ENCODE measurements around the gene IGLL1. TPM values are rescaled to one million over a fixed set of nuclear protein-coding genes. Genes with fewer than 3 reads are reported as not detected.
"Not testable (repeated sequence)": the region's sequence is repeated elsewhere in the genome, so short reads cannot be mapped to it uniquely, and the experiment has no call there.

IGLL1 gene
- total RNA-seq, 6 donors from 2014 or later, result not detected

DNA sequence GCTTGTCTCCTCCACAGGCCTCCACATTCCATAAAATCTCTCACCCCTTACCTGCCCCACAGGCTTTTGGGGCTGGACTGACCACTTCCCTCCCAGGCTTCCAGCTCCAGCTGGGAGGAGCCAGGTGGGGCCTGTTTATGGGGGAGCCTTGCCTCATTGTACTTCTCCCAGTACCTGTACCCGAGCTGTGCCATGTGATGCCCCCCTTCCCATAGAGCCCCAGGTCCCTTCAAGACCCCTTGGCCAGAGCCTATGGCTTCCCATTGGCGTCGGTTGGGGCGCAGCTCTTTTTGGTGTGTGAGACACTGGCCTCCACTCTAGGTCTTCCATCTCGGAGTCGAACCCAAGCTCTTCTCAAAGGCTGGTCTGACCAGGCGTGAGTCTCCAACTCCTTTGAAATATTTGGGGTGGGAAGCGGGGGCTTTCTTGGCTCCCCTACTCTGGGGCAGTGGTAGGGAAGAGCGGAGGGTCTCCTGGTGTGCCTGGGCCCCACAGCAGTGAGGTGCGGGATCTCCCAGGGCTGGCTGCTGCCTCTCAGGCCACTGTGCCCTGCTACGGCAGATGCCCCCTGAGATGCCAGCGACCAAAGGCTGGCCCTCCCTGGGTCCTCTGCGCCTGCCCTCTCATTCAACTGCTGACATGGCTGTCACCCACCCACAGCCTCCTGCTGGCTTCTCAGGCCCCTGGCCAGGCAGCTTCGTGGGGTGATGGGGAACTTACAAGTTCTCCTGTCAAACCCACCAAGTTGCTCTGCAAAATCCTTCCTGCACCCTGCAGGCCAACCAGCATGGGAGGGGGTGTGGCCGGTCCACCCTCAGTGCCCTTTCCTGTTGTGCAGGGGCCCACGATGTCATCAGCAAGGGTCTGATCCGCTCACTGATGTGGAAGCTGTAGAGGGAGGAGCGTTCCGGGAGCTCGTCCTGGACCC is 26.4 kb upstream of the IGLL1 start:
- TF ChIP-seq, protein P1, sequence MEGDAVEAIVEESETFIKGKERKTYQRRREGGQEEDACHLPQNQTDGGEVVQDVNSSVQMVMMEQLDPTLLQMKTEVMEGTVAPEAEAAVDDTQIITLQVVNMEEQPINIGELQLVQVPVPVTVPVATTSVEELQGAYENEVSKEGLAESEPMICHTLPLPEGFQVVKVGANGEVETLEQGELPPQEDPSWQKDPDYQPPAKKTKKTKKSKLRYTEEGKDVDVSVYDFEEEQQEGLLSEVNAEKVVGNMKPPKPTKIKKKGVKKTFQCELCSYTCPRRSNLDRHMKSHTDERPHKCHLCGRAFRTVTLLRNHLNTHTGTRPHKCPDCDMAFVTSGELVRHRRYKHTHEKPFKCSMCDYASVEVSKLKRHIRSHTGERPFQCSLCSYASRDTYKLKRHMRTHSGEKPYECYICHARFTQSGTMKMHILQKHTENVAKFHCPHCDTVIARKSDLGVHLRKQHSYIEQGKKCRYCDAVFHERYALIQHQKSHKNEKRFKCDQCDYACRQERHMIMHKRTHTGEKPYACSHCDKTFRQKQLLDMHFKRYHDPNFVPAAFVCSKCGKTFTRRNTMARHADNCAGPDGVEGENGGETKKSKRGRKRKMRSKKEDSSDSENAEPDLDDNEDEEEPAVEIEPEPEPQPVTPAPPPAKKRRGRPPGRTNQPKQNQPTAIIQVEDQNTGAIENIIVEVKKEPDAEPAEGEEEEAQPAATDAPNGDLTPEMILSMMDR (IDR thresholded peaks at IDR 0.05), result no peak
- no peak for TF ChIP-seq EP300 (IDR thresholded peaks at IDR 0.05)
- no peak for TF ChIP-seq POLR2AphosphoS5 (IDR thresholded peaks at IDR 0.05)
- no peak for TF ChIP-seq POLR2A (IDR thresholded peaks at IDR 0.05)
- no peak overlapping the region for H3K27ac ChIP-seq
- no peaks in the 10 kb centered on the region for H3K9me3 ChIP-seq
- ATAC-seq (ENCODE audit: low FRiP score in 2 of 2) (no peak), DNase-seq (peak in 1 of 2 donors; percentile 42)
- WGBS, 2 donors, result 90% methylated on average over 11 to 12 of the region's 20 CpGs
- no peak overlapping the region for H3K4me3 ChIP-seq
- H3K36me3 ChIP-seq, result no peaks in the 10 kb centered on the region
- H3K27me3 ChIP-seq, result no peaks in the 10 kb centered on the region
- H3K4me1 ChIP-seq, result no peaks in the 10 kb centered on the region

- no peaks in the 10 kb centered on the region for H3K36me3 ChIP-seq
- no peak overlapping the region for H3K4me3 ChIP-seq
- TF ChIP-seq, protein P1 (IDR thresholded peaks at IDR 0.05), result no peak
- TF ChIP-seq EP300 (IDR thresholded peaks at IDR 0.05) (no peak), POLR2AphosphoS5 (IDR thresholded peaks at IDR 0.05) (no peak)
- H3K27ac ChIP-seq, result no peak overlapping the region
- no peak for ATAC-seq (ENCODE audit: low FRiP score in 2 of 2)
- no peaks in the 10 kb centered on the region for H3K9me3 ChIP-seq
- no peaks in the 10 kb centered on the region for H3K4me1 ChIP-seq
- peak in 1 of 2 donors; percentile 28 for DNase-seq
- H3K27me3 ChIP-seq, result no peaks in the 10 kb centered on the region
- WGBS, 2 donors, result 89 to 92% methylated on average over 7 to 8 of the region's 8 CpGs
Observed at GRCh38 chr22:23604939-23605712, 25.0 kb upstream of the IGLL1 start.

DNA sequence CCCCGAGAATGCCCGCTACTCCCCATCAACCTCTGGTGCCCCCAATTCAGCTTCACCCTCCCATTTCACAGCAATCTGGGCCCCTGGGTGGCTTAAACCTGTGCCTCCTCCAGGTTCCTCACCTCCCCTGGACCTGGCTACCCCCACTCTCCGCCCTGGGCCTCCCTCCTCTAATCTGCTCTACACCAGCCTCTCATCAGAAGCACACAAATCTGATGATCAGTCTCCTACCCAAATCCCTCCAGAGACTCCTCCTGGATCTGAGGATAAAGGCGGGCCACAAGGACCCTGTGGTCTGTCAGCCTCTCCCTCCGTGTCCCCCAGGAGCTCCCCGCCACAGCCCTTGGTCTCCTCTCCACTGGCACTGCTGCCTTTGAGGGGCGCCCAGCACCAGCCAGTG is 23.2 kb upstream of the IGLL1 start:
- ATAC-seq (ENCODE audit: low FRiP score in 2 of 2) (no peak), DNase-seq (no peak)
- no peaks in the 10 kb centered on the region for H3K9me3 ChIP-seq
- 74 to 89% methylated on average over 7 of the region's 7 CpGs for WGBS, 2 donors
- no peaks in the 10 kb centered on the region for H3K4me1 ChIP-seq
- TF ChIP-seq EP300 (IDR thresholded peaks at IDR 0.05) (no peak), POLR2AphosphoS5 (IDR thresholded peaks at IDR 0.05) (no peak), POLR2A (IDR thresholded peaks at IDR 0.05) (no peak)
- TF ChIP-seq, protein P1 (IDR thresholded peaks at IDR 0.05), result no peak
- H3K4me3 ChIP-seq, result no peak overlapping the region
- no peak overlapping the region for H3K27ac ChIP-seq
- H3K27me3 ChIP-seq, result no peaks in the 10 kb centered on the region
- H3K36me3 ChIP-seq, result no peaks in the 10 kb centered on the region

DNA sequence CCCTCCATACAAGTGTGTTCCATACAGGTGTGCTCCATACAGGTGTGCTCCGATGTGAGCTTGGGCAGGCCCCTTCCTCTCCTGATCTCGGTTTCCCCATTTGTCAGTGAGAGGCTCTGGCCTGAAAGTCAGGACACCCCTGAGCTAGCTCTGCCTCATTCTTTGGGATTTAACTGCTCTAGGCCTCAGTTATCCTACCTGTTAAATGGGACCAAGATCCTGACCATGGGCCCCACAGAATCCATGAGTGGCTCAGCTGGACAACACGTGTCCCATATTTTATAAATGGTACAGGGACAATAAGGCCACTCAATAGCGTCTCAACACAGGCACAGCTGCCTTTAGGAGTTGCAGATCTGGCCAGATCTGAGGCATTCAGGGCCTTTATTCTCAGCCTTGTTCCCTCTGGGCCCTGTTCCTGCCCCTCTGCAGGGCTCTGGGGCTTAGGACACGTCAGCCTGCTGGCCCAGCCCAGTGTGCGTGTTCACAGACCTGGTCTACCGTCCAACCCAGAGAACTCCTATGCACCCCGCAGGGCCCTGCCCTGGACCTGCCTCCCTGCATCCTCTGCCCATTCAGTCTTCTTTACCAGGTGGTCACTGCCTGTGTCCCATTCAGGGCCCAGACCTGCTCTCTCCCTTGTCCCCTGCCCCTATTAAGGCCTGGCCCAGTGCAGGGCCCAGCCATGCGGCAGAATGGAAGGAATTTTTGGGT is 18.9 kb upstream of the IGLL1 start:
- Histone ChIP-seq H3K36me3 (no peaks in the 10 kb centered on the region), H3K27me3 (no peaks in the 10 kb centered on the region), H3K9me3 (no peaks in the 10 kb centered on the region), H3K27ac (no peak overlapping the region), H3K4me1 (no peaks in the 10 kb centered on the region), H3K4me3 (no peak overlapping the region)
- DNase-seq, result no peak
- 90 to 95% methylated on average over 7 to 9 of the region's 9 CpGs for WGBS, 2 donors
- no peak for ATAC-seq (ENCODE audit: low FRiP score in 2 of 2)
- TF ChIP-seq, protein P1 (IDR thresholded peaks at IDR 0.05), result no peak
- TF ChIP-seq POLR2AphosphoS5 (IDR thresholded peaks at IDR 0.05) (no peak), EP300 (IDR thresholded peaks at IDR 0.05) (no peak), POLR2A (IDR thresholded peaks at IDR 0.05) (no peak)

GRCh38 chr22:23597576-23598268 is 17.6 kb upstream of the IGLL1 start:
- ATAC-seq (ENCODE audit: low FRiP score in 2 of 2), result not testable (repeated sequence)

GRCh38 chr22:23595904-23596303 is 15.8 kb upstream of the IGLL1 start:
- ATAC-seq (ENCODE audit: low FRiP score in 2 of 2); H3K9me3 ChIP-seq; H3K36me3 ChIP-seq; H3K4me1 ChIP-seq; H3K27ac ChIP-seq; H3K27me3 ChIP-seq; H3K4me3 ChIP-seq; DNase-seq: not testable (repeated sequence)
- WGBS, 2 donors, result 38 to 39% methylated on average over 6 of the region's 6 CpGs

More at GRCh38 chr22:23597576-23598268, 17.6 kb upstream of the IGLL1 start:
- not testable (repeated sequence) for H3K9me3 ChIP-seq, H3K4me1 ChIP-seq, DNase-seq, H3K36me3 ChIP-seq, H3K27me3 ChIP-seq, H3K27ac ChIP-seq, H3K4me3 ChIP-seq
- WGBS, 2 donors, result 76 to 89% methylated on average over 5 of the region's 7 CpGs

All from upper lobe of left lung (tissue), 6 donors.